SK-N-SH (cell line): ENCODE results near the gene CCDC87.

Experiments
- CHD2 ChIP-seq: fragments of 150-350 bp; IDR thresholded peaks from 2 replicates; pipeline ENCODE4 v1.6.1; 2018; ENCODE audit warnings: low read length; ENCODE audit not compliant: partially characterized antibody
- FOXM1 ChIP-seq: IDR thresholded peaks from 2 replicates; pipeline ENCODE4 v1.4.0; 2012; ENCODE audit warnings: low read depth, mild to moderate bottlenecking
- JUND ChIP-seq: IDR thresholded peaks from 2 replicates; pipeline ENCODE4 v1.4.0; 2012
- POLR2AphosphoS5 ChIP-seq: IDR thresholded peaks from 2 replicates; pipeline ENCODE4 v1.6.1; 2012; ENCODE audit warnings: low read depth, low read length
- RCOR1 ChIP-seq: fragments of 150-350 bp; IDR thresholded peaks from 2 replicates; pipeline ENCODE4 v1.6.1; 2017; ENCODE audit warnings: antibody characterized with exemption, low read length
- USF1 ChIP-seq: IDR thresholded peaks from 2 replicates; pipeline ENCODE4 v1.4.0; 2012; ENCODE audit warnings: low read depth, borderline replicate concordance
- TF ChIP-seq, protein P1 (sequence below): fragments of 200-600 bp; sonication (generic); IDR thresholded peaks from 2 replicates; pipeline ENCODE4 v1.6.1; 2017; ENCODE audit warnings: antibody characterized with exemption, mild to moderate bottlenecking, moderate library complexity

- TF ChIP-seq, protein P1, sequence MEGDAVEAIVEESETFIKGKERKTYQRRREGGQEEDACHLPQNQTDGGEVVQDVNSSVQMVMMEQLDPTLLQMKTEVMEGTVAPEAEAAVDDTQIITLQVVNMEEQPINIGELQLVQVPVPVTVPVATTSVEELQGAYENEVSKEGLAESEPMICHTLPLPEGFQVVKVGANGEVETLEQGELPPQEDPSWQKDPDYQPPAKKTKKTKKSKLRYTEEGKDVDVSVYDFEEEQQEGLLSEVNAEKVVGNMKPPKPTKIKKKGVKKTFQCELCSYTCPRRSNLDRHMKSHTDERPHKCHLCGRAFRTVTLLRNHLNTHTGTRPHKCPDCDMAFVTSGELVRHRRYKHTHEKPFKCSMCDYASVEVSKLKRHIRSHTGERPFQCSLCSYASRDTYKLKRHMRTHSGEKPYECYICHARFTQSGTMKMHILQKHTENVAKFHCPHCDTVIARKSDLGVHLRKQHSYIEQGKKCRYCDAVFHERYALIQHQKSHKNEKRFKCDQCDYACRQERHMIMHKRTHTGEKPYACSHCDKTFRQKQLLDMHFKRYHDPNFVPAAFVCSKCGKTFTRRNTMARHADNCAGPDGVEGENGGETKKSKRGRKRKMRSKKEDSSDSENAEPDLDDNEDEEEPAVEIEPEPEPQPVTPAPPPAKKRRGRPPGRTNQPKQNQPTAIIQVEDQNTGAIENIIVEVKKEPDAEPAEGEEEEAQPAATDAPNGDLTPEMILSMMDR: no peak
- TF ChIP-seq POLR2AphosphoS5 (no peak), JUND (no peak), USF1 (peak; percentile 82), CHD2 (peak; percentile 28), RCOR1 (no peak), FOXM1 (no peak)
These were observed 24.5 kb downstream of the CCDC87 start, which contains the start of gene CTSF for GRCh38 chr11:66568124-66568916.
